Mesothelial cell of epicardium (in vitro differentiated cells): Measurements from ENCODE around the gene APPL2. TPM values are rescaled to one million over a fixed set of nuclear protein-coding genes. Genes with fewer than 3 reads are reported as not detected.

Experiments used
- DNase-seq, 2 experiments: peaks; one replicate each; pipeline ENCODE4 v3.0.0; 2021; ENCODE audit warnings: low spot score in 2 of 2; ENCODE audit not compliant: unreplicated experiment in 2 of 2
- H3K27ac Mint-ChIP-seq: 2 replicates; pipeline ENCODE4 v1.8.0; 2021; ENCODE audit warnings: mixed read lengths
- H3K27me3 Mint-ChIP-seq: 2 replicates; pipeline ENCODE4 v1.8.0; 2021; ENCODE audit warnings: low read depth, mixed read lengths
- H3K36me3 Mint-ChIP-seq: 2 replicates; pipeline ENCODE4 v1.8.0; 2021; ENCODE audit warnings: mixed read lengths
- H3K4me1 Mint-ChIP-seq: 2 replicates; pipeline ENCODE4 v1.8.0; 2021; ENCODE audit warnings: mixed read lengths
- H3K4me3 Mint-ChIP-seq: 2 replicates; pipeline ENCODE4 v1.8.0; 2021; ENCODE audit warnings: mild to moderate bottlenecking, moderate library complexity, mixed read lengths
- H3K9me3 Mint-ChIP-seq: 2 replicates; pipeline ENCODE4 v1.8.0; 2021; ENCODE audit warnings: mixed read lengths
- total RNA-seq: library from RNA; stranded (reverse); gene quantifications from 3 replicates; pipeline ENCODE4 v1.2.1, GENCODE V29; 2021
- TF ChIP-seq, protein P1 (sequence below): fragments of 200-600 bp; sonication (generic); IDR thresholded peaks from one replicate; pipeline ENCODE4 v1.5.0; 2021; ENCODE audit warnings: antibody characterized with exemption; ENCODE audit not compliant: unreplicated experiment

Gene APPL2
- total RNA-seq, 1 donor from 2014 or later: 66.9 TPM

DNA sequence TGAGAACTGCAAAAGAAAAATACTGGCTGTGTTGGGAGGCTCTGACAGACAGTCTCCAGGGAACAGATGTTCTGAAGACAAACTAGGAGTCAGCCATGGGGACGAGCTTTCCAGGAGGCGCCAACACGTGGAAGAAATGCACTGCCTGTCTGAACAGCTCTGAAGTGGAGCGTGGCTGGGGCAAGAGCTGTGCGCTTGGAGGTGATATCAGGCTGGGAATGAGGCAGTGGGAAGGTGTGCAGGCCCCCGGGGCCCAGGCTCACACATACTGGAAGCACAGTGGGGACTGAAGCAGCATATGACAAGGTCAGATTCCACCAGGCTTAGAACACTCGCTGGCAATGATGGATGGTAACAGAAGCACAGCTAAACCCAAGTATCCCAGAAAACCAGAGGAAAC, 17.5 kb downstream of the APPL2 start:
- Mint-ChIP-seq H3K27me3 (no peaks in the 10 kb centered on the region), H3K4me3 (no peak overlapping the region), H3K27ac (no peak overlapping the region), H3K4me1 (no peaks in the 10 kb centered on the region), H3K9me3 (no peaks in the 10 kb centered on the region), H3K36me3 (peaks cover 33% of the 10 kb centered on the region)
- DNase-seq: no peak
- TF ChIP-seq, protein P1, sequence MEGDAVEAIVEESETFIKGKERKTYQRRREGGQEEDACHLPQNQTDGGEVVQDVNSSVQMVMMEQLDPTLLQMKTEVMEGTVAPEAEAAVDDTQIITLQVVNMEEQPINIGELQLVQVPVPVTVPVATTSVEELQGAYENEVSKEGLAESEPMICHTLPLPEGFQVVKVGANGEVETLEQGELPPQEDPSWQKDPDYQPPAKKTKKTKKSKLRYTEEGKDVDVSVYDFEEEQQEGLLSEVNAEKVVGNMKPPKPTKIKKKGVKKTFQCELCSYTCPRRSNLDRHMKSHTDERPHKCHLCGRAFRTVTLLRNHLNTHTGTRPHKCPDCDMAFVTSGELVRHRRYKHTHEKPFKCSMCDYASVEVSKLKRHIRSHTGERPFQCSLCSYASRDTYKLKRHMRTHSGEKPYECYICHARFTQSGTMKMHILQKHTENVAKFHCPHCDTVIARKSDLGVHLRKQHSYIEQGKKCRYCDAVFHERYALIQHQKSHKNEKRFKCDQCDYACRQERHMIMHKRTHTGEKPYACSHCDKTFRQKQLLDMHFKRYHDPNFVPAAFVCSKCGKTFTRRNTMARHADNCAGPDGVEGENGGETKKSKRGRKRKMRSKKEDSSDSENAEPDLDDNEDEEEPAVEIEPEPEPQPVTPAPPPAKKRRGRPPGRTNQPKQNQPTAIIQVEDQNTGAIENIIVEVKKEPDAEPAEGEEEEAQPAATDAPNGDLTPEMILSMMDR: no peak

DNA sequence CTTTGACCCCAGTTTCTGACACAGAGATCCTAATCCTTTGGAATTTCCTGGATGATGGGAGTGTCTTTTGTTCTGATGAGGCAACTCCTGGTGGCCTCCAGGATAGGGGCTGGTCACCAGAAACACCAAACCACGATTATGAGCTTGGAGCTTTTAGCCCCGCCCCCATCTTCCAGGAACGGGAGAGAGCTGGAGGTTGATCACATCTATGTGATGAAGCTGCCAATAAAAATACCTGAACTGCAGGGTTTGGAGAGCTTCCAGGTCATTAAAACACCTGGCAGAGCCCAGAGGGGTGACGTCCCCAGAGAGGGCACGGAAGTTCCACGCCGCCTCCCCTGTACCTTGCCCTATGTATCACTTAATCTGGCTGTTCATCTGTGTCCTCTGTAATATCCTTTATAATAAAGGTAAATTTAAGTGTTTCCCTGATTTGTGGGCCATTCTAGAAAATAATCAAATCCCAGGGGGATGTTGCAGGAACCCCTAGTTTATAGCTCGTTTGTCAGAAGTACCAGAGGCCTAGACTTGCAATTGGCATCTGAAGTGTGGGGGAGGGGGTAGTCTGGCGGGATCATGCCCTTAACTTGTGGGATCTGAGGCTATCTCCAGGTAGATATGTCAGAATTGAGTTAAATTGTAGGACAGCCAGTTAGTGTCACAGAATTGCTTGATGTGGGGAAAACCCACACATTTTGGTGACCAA, 21.2 kb downstream of the APPL2 start:
- no peaks in the 10 kb centered on the region for H3K4me1 Mint-ChIP-seq
- H3K4me3 Mint-ChIP-seq: no peak overlapping the region
- TF ChIP-seq, protein P1: no peak
- no peaks in the 10 kb centered on the region for H3K27me3 Mint-ChIP-seq
- H3K36me3 Mint-ChIP-seq: peaks cover 40% of the 10 kb centered on the region
- H3K27ac Mint-ChIP-seq: no peak overlapping the region
- no peak for DNase-seq
- H3K9me3 Mint-ChIP-seq: no peaks in the 10 kb centered on the region

DNA sequence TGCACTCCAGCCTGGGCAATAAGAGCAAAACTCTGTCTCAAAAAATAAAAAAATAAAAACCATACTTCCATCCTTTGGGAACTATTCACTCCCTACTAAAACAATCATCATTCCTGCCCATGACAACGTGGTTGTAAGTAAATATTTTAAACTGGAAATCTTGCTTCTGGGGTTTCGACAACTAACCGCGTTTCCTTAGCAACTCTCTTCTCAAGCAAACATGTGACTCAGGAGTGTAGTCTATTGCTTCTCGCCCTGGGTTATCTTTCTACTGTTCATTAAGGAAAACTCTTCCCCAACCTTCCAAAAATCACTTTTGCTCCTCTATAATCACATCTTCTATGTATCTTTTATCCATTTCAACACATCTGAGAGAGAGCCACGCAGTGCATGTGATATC, 21.8 kb downstream of the APPL2 start:
- TF ChIP-seq, protein P1: no peak
- Mint-ChIP-seq H3K27me3 (no peaks in the 10 kb centered on the region), H3K4me1 (no peaks in the 10 kb centered on the region), H3K4me3 (no peak overlapping the region), H3K9me3 (no peaks in the 10 kb centered on the region), H3K27ac (no peak overlapping the region), H3K36me3 (peaks cover 42% of the 10 kb centered on the region)
- DNase-seq: no peak

DNA sequence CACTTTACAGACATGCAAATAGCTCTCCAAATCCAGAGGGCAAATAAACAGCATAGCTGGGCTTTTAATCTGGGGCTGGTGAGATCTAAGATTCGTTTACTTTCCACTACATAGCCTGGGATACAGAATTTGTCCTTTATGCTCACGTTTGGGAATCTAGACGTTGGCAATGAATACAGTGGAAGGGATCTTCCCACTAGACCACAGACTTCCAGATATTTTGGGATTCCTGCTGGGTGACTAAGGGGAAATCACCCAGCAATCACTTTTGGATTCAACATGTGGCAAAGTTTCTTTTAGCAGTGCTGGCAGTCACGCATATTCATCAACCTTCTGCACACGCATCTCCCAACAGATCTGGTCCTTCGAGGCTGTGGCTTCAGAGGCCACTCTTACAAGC, 23.5 kb downstream of the APPL2 start:
- no peak overlapping the region for H3K4me3 Mint-ChIP-seq
- H3K4me1 Mint-ChIP-seq: no peaks in the 10 kb centered on the region
- no peak overlapping the region for H3K27ac Mint-ChIP-seq
- H3K36me3 Mint-ChIP-seq: peaks cover 49% of the 10 kb centered on the region
- no peak for DNase-seq
- TF ChIP-seq, protein P1: no peak
- no peaks in the 10 kb centered on the region for H3K27me3 Mint-ChIP-seq
- H3K9me3 Mint-ChIP-seq: no peaks in the 10 kb centered on the region

DNA sequence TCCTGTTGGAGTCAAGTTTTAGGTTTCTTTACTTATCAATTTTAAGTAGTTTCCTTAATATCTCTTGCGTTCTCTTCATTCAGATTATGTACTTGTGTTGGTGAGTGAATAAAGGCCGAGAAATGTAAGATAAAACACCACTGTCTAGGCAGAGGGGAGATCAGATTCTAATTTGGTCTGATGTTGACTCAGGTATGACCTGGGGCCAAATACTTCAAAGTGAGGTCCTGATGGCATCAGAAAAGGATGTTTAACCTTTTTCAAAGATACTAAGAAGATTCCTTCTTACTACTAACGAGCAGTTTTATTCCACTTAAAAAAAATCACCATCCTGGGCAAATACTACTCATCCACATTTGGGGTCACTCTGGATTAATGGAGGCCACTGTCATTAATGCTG, 26.9 kb downstream of the APPL2 start:
- no peaks in the 10 kb centered on the region for H3K9me3 Mint-ChIP-seq
- DNase-seq: no peak
- TF ChIP-seq, protein P1: no peak
- H3K36me3 Mint-ChIP-seq: peaks cover 53% of the 10 kb centered on the region
- no peak overlapping the region for H3K27ac Mint-ChIP-seq
- H3K27me3 Mint-ChIP-seq: no peaks in the 10 kb centered on the region
- no peak overlapping the region for H3K4me3 Mint-ChIP-seq
- no peaks in the 10 kb centered on the region for H3K4me1 Mint-ChIP-seq
